Stomach (tissue), 9 donors: ENCODE results near the gene TBL1XR1. TPM values are rescaled to one million over a fixed set of nuclear protein-coding genes. Genes with fewer than 3 reads are reported as not detected.

ENCODE experiments used
- DNase-seq, 2 donors: peaks; one replicate each; pipeline versions ENCODE4 v3.0.0 to v3.0.0-alpha.2; 2013 to 2019
- H3K27ac ChIP-seq, 5 donors: fragments of 200-600 bp in 4 of 5; sonication (generic) in 4 of 5; one replicate each; pipeline ENCODE4 v1.5.1; 2013 to 2019; ENCODE audit warnings: mild to moderate bottlenecking in 1 of 5, moderate library complexity in 1 of 5
- H3K27me3 ChIP-seq, 3 donors: fragments of 200-600 bp; sonication (generic); one replicate each; pipeline ENCODE4 v1.5.1; 2017 to 2019; ENCODE audit warnings: mixed run types in 1 of 3
- H3K36me3 ChIP-seq, 4 donors: fragments of 200-600 bp; sonication (generic); 1 replicate in 3 of 4; 2 replicates in 1 of 4; pipeline ENCODE4 v1.5.1; 2016 to 2019
- H3K4me1 ChIP-seq, 4 donors: fragments of 200-600 bp; sonication (generic); one replicate each; pipeline ENCODE4 v1.5.1; 2016 to 2019
- H3K4me3 ChIP-seq, 4 donors: fragments of 200-600 bp; sonication (generic) in 3 of 4; one replicate each; pipeline ENCODE4 v1.5.1; 2016 to 2019; ENCODE audit warnings: mild to moderate bottlenecking in 1 of 4
- H3K9me3 ChIP-seq, 4 donors: fragments of 200-600 bp; sonication (generic); one replicate each; pipeline ENCODE4 v1.5.1; 2016 to 2019
- CTCF ChIP-seq, 7 experiments: fragments of 450-650 bp in 4 of 7; fragments of 200-600 bp in 3 of 7; sonication (generic) in 3 of 7; IDR thresholded peaks; one replicate each; pipeline ENCODE4 v1.5.1; 2016 to 2019; ENCODE audit warnings: antibody characterized with exemption in 7 of 7, control low read depth in 2 of 7, mild to moderate bottlenecking in 1 of 7
- EP300 ChIP-seq: sonication (generic); formaldehyde crosslinking; IDR thresholded peaks from one replicate; pipeline ENCODE4 v1.6.1; 2017; ENCODE audit warnings: antibody characterized with exemption
- POLR2A ChIP-seq, 4 donors: fragments of 450-650 bp; IDR thresholded peaks; one replicate each; pipeline ENCODE4 v1.6.1; 2016; ENCODE audit warnings: antibody characterized with exemption in 4 of 4, control low read depth in 2 of 4, mild to moderate bottlenecking in 1 of 4, moderate library complexity in 1 of 4
- POLR2AphosphoS5 ChIP-seq, 3 donors: sonication (generic); formaldehyde crosslinking; IDR thresholded peaks; one replicate each; pipeline ENCODE4 v1.6.1; 2016; ENCODE audit warnings: antibody characterized with exemption in 3 of 3
- WGBS, 5 donors: extraction: QIAGEN DNeasy Blood & Tissue Kit in 3 of 5; methylation state at CpG; one replicate each; pipeline versions ENCODE4 v1.1.5 to v1.1.7; 2013 to 2018; 5-methylcytosine and 5-hydroxymethylcytosine counted together
- intact Hi-C: fragments of 100-400 bp; cut with DNase I; formaldehyde crosslinking; loops from one replicate; pipeline ENCODE4 v1.15.1; 2023; ENCODE audit warnings: low total_unique reads
- polyA plus RNA-seq, 3 donors: library from polyadenylated mRNA; stranded (reverse); fragments of 200-250 nt; gene quantifications; one replicate each; pipeline ENCODE4 v1.2.3, GENCODE V29; 2013
- total RNA-seq, 5 donors: library from RNA; depleted of rRNA; stranded (reverse); fragments of >200 nt; gene quantifications; one replicate each; pipeline versions ENCODE4 v1.1.0 to v1.2.3, GENCODE V29; 2014 to 2016
- donor health status: healthy with polysubstance abuse.
- donor health status: Bipolar disorder and iron deficiency.
- donor health status: healthy.

The TBL1XR1 gene
- total and polyA plus RNA-seq, 8 donors = 11.6 to 217 (median 41.1) TPM

GRCh38 chr3:177224414-177224813 is 27.1 kb upstream of the TBL1XR1 start:
- no peak overlapping the region for H3K4me3 ChIP-seq
- H3K9me3 ChIP-seq = peaks cover 0 to 8% (median 0%) of the 10 kb centered on the region in 4 donors
- intact Hi-C loops = no loop called here
- no peaks in the 10 kb centered on the region for H3K36me3 ChIP-seq
- DNase-seq = no peak
- H3K27me3 ChIP-seq = no peaks in the 10 kb centered on the region
- no peak overlapping the region for H3K27ac ChIP-seq
- TF ChIP-seq CTCF (IDR thresholded peaks at IDR 0.05) = no peak
- no peak for TF ChIP-seq POLR2A (IDR thresholded peaks at IDR 0.05)
- no peak for TF ChIP-seq POLR2AphosphoS5 (IDR thresholded peaks at IDR 0.05)
- TF ChIP-seq EP300 = no peak
- H3K4me1 ChIP-seq = peaks cover 0 to 6% (median 0%) of the 10 kb centered on the region in 4 donors

- WGBS, 5 donors = 87 to 100% (median 93%) methylated on average over 3 of the region's 3 CpGs
- DNase-seq = no peak
- peaks cover 0 to 6% (median 0%) of the 10 kb centered on the region in 4 donors for H3K4me1 ChIP-seq
- intact Hi-C loops = no loop called here
- no peaks in the 10 kb centered on the region for H3K9me3 ChIP-seq
- H3K36me3 ChIP-seq = no peaks in the 10 kb centered on the region
- H3K27ac ChIP-seq = no peak overlapping the region
- H3K27me3 ChIP-seq = no peaks in the 10 kb centered on the region
- H3K4me3 ChIP-seq = no peak overlapping the region
- TF ChIP-seq POLR2A (IDR thresholded peaks at IDR 0.05) (no peak), EP300 (no peak), CTCF (IDR thresholded peaks at IDR 0.05) (no peak), POLR2AphosphoS5 (IDR thresholded peaks at IDR 0.05) (no peak)
Measured at GRCh38 chr3:177221744-177222143, 24.5 kb upstream of the TBL1XR1 start.

GRCh38 chr3:177220136-177220974 is 23.1 kb upstream of the TBL1XR1 start:
- intact Hi-C loops = no loop called here
- no peak for TF ChIP-seq POLR2AphosphoS5 (IDR thresholded peaks at IDR 0.05)
- TF ChIP-seq CTCF (IDR thresholded peaks at IDR 0.05) = no peak
- TF ChIP-seq EP300 = no peak
- no peak for TF ChIP-seq POLR2A (IDR thresholded peaks at IDR 0.05)
- H3K36me3 ChIP-seq = no peaks in the 10 kb centered on the region
- H3K27me3 ChIP-seq = no peaks in the 10 kb centered on the region
- no peak overlapping the region for H3K27ac ChIP-seq
- peaks cover 0 to 6% (median 0%) of the 10 kb centered on the region in 4 donors for H3K4me1 ChIP-seq
- WGBS, 5 donors = 75 to 86% (median 82%) methylated on average over 9 of the region's 9 CpGs
- no peak for DNase-seq
- H3K9me3 ChIP-seq = no peaks in the 10 kb centered on the region
- H3K4me3 ChIP-seq = no peak overlapping the region

- no peak for TF ChIP-seq EP300
- no peak for TF ChIP-seq POLR2AphosphoS5 (IDR thresholded peaks at IDR 0.05)
- TF ChIP-seq POLR2A (IDR thresholded peaks at IDR 0.05) = no peak
- TF ChIP-seq CTCF (IDR thresholded peaks at IDR 0.05) = no peak
- Histone ChIP-seq H3K4me3 (no peak overlapping the region), H3K36me3 (no peaks in the 10 kb centered on the region), H3K27ac (peak overlapping the region in 1 of 5 donors; percentile 90), H3K27me3 (no peaks in the 10 kb centered on the region), H3K4me1 (peaks cover 5 to 15% (median 7%) of the 10 kb centered on the region in 4 donors), H3K9me3 (no peaks in the 10 kb centered on the region)
- intact Hi-C loops = no loop called here
- DNase-seq = no peak
- WGBS, 5 donors = 69 to 85% (median 80%) methylated on average over 7 of the region's 7 CpGs
Measured at GRCh38 chr3:177213801-177214535, 16.7 kb upstream of the TBL1XR1 start.
